PFSK-1 (cell line): ENCODE results near the gene MAGI1.

ENCODE experiments used
- FOXP2 ChIP-seq: optimal IDR thresholded peaks from 2 replicates; pipeline ENCODE3; 2011; ENCODE audit warnings: borderline replicate concordance, control low read depth, inconsistent platforms; ENCODE audit not compliant: insufficient read depth; ENCODE audit errors: extremely low read length, extremely low read depth
- POLR2AphosphoS5 ChIP-seq: IDR thresholded peaks from 2 replicates; pipeline ENCODE4 v1.6.1; 2012; ENCODE audit warnings: low read depth, mild to moderate bottlenecking, control low read depth, low read length, moderate library complexity
- REST ChIP-seq, 2 experiments: IDR thresholded peaks; 2 replicates each; pipeline versions ENCODE4 v1.6.1 to v1.8.0; 2011 to 2012; ENCODE audit warnings: low read depth in 2 of 2, low read length in 2 of 2, control low read depth in 1 of 2, inconsistent platforms in 1 of 2, mild to moderate bottlenecking in 1 of 2, moderate library complexity in 1 of 2; ENCODE audit not compliant: insufficient read depth in 1 of 2
- SIN3A ChIP-seq: IDR thresholded peaks from 2 replicates; pipeline ENCODE4 v1.6.1; 2012; ENCODE audit warnings: mild to moderate bottlenecking, low read length, moderate library complexity, borderline replicate concordance; ENCODE audit not compliant: insufficient read depth
- TAF1 ChIP-seq: IDR thresholded peaks from 2 replicates; pipeline ENCODE4 v1.6.1; 2012; ENCODE audit warnings: low read length, control low read depth, borderline replicate concordance; ENCODE audit not compliant: insufficient read depth

MAGI1 gene

GRCh38 chr3:65848024-65848423 lies 190.7 kb downstream of the MAGI1 start:
- TF ChIP-seq POLR2AphosphoS5 (no peak), REST (IDR thresholded peaks at IDR 0.05; ENCODE audit: insufficient read depth in 1 of 2, low read depth in 2 of 2, low read length in 2 of 2) (no peak), SIN3A (no peak), FOXP2 (no peak), TAF1 (no peak)

GRCh38 chr3:65846936-65847335 lies 191.8 kb downstream of the MAGI1 start:
- no peak for TF ChIP-seq POLR2AphosphoS5
- no peak for TF ChIP-seq REST (IDR thresholded peaks at IDR 0.05; ENCODE audit: insufficient read depth in 1 of 2, low read depth in 2 of 2, low read length in 2 of 2)
- no peak for TF ChIP-seq SIN3A
- TF ChIP-seq TAF1, result no peak
- TF ChIP-seq FOXP2, result no peak

DNA sequence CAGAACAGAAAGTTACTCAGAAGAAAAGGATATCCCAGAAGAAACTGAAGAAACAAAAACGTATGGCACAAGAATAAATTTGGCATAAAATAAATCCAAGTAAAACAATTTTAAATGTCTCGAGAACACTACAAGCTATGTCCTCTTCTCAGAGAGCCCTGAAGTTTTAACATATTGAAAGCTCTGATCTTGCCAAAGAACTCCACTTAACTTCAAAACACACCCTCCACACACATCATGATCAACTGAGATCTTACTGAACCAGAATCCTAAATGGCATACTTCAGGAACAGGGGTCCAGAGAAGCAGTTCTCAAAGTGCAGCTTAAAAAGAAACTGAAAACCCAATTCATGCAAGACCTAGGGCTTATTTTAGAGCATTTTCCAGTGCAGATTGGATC lies 194.3 kb downstream of the MAGI1 start:
- TF ChIP-seq REST (IDR thresholded peaks at IDR 0.05; ENCODE audit: insufficient read depth in 1 of 2, low read depth in 2 of 2, low read length in 2 of 2), result no peak
- TF ChIP-seq TAF1, result no peak
- TF ChIP-seq FOXP2, result no peak
- no peak for TF ChIP-seq POLR2AphosphoS5

GRCh38 chr3:65843732-65844131 lies 195.0 kb downstream of the MAGI1 start:
- no peak for TF ChIP-seq POLR2AphosphoS5
- no peak for TF ChIP-seq REST (IDR thresholded peaks at IDR 0.05; ENCODE audit: insufficient read depth in 1 of 2, low read depth in 2 of 2, low read length in 2 of 2)
- TF ChIP-seq FOXP2, result no peak
- no peak for TF ChIP-seq SIN3A
- TF ChIP-seq TAF1, result no peak

- TF ChIP-seq FOXP2 (no peak), TAF1 (no peak), REST (IDR thresholded peaks at IDR 0.05; ENCODE audit: insufficient read depth in 1 of 2, low read depth in 2 of 2, low read length in 2 of 2) (no peak), POLR2AphosphoS5 (no peak), SIN3A (no peak)
These were observed 201.1 kb downstream of the MAGI1 start for GRCh38 chr3:65837604-65838003.
